ENCODE data around the gene CCL5. TPM values are rescaled to one million over a fixed set of nuclear protein-coding genes. Genes with fewer than 3 reads are reported as not detected.

Gene CCL5
- total and polyA plus RNA-seq, 10 of the 15 experiments (the other 5 are each of a cell fraction or from before 2014, with no cell fraction given) = 45.7 to 186 (median 90.8) TPM

- in situ Hi-C loops (cut with MboI) = no loop called here
- peaks cover 11 to 34% of the 10 kb centered on the region in 2 experiments for H3K36me3 ChIP-seq (ENCODE audit: control insufficient read depth in 2 of 2, insufficient read depth in 2 of 2, low read length in 1 of 2)
These were observed 33.9 kb downstream of the CCL5 start for GRCh38 chr17:35846055-35846809.

More at GRCh38 chr17:35846055-35846809, 33.9 kb downstream of the CCL5 start:
- WGBS (ENCODE audit: insufficient coverage, insufficient replicate concordance, low lambda C conversion rate, missing lambda C conversion rate) = 47% methylated on average over 3 of the region's 3 CpGs
- H3K4me2 ChIP-seq (ENCODE audit: control insufficient read depth, insufficient read depth) = no peak overlapping the region
- H3K4me1 ChIP-seq (ENCODE audit: control insufficient read depth, insufficient read depth, low read length) = no peaks in the 10 kb centered on the region
- H2AFZ ChIP-seq (ENCODE audit: control insufficient read depth, low read depth, low read length) = no peak overlapping the region
- no peaks in the 10 kb centered on the region for H3K27me3 ChIP-seq (replicated peaks in 1 of 2; ENCODE audit: control insufficient read depth in 2 of 2, insufficient read depth in 2 of 2, low read length in 1 of 2)
- no peak for ATAC-seq
- H3K4me3 ChIP-seq = no peak overlapping the region
- TF ChIP-seq WRNIP1 (IDR thresholded peaks at IDR 0.05; ENCODE audit: borderline replicate concordance, low read depth, low read length) = no peak
- TF ChIP-seq DPF2 (IDR thresholded peaks at IDR 0.05) = no peak
- TF ChIP-seq JUNB (IDR thresholded peaks at IDR 0.05) = no peak
- TF ChIP-seq SMC3 (IDR thresholded peaks at IDR 0.05; ENCODE audit: borderline replicate concordance, low read length) = no peak
- TF ChIP-seq CTCF (IDR thresholded peaks at IDR 0.05 in 2 of 3, conservative IDR thresholded peaks at IDR 0.05 in 1 of 3; ENCODE audit: control insufficient read depth in 2 of 3, extremely low read depth in 1 of 3, insufficient read depth in 1 of 3, low read depth in 3 of 3, low read length in 3 of 3) = no peak
- no peak for TF ChIP-seq USF2 (IDR thresholded peaks at IDR 0.05; ENCODE audit: borderline replicate concordance, low read depth, low read length)
- DNase-seq (ENCODE audit: low read depth, low spot score) = no peak
- intact Hi-C loops (cut with micrococcal nuclease; ENCODE audit: unreplicated experiment) = loop anchor here (5.0 kb wide), 2 partner anchors 86 to 101 kb away; partner anchors contain the start of gene RDM1
- ChIA-PET SMC1A (ENCODE audit: uncharacterized antibody, unreplicated experiment) (interaction anchor here (0.7 to 6.6 kb wide), 6 partner anchors 25 to 123 kb away, joined by 3 to 33 read pairs (median 7); partner anchors contain the start of gene RDM1), POLR2A (no interaction called here), CTCF (interaction anchor here (0.7 to 4.7 kb wide), 7 partner anchors 26 to 126 kb away, joined by 3 to 35 read pairs (median 3); partner anchors contain the start of gene RDM1), RAD21 (ENCODE audit: unreplicated experiment) (interaction anchor here (1.5 to 3.3 kb wide), 2 partner anchors 34 to 43 kb away, joined by 5 to 11 read pairs; partner anchors contain the start of gene CCL5)
- no TSS peak for BruUV-seq (replicated peaks)
- FAIRE-seq = no peak
- no peaks in the 10 kb centered on the region for H4K20me1 ChIP-seq (ENCODE audit: control insufficient read depth, insufficient read depth)
- H3K79me2 ChIP-seq (ENCODE audit: control insufficient read depth, insufficient read depth, low read length) = no peaks in the 10 kb centered on the region
- H3K9ac ChIP-seq (ENCODE audit: control insufficient read depth, insufficient read depth, low read length) = no peak overlapping the region
- H3K27ac ChIP-seq (ENCODE audit: control insufficient read depth, insufficient read depth) = no peak overlapping the region
- H3K9me3 ChIP-seq (replicated peaks; ENCODE audit: control insufficient read depth, insufficient read depth, low read length) = no peaks in the 10 kb centered on the region

Measured in GM12878 (cell line).